ENCODE measurements around the gene LRP1B. TPM values are rescaled to one million over a fixed set of nuclear protein-coding genes. Genes with fewer than 3 reads are reported as not detected.

LRP1B gene
- total RNA-seq, 1 donor from 2014 or later: 0.25 TPM

DNA sequence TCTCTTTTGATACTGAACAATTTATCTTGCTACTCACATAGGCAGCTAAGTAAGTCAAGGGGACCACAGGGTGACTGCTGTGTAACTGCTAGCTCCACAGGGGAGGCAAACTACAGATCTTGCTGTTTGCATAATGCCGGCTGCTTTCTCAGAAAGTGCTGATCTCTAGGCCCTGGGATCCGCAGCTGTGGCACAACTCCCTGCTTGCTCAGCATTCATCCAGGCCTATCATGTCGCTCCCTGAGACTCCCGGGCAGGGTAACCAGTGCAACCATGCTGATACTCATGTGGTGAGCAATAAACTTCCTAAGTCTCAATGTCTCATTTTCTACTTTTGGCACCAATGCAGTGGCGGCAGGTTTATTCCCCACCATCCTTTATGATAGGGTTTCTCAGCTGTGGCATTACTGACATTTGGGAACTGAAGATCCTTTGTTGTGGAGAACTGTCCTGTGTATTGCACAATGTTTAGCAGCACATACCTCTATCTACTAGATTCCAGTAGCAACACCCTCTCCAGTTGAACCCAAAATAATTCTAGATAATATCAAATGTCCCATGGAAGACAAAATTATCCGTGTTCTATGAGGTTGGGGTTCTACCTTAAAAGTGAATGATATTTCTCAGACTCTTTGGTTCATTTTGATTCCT is 1101.3 kb downstream of the LRP1B start:
- Mint-ChIP-seq H3K27ac (ENCODE audit: unreplicated experiment) (no peak overlapping the region), H3K9me3 (ENCODE audit: low read depth) (peaks cover 9% of the 10 kb centered on the region), H3K27me3 (ENCODE audit: low read depth) (no peaks in the 10 kb centered on the region), H3K4me1 (ENCODE audit: low read depth) (no peaks in the 10 kb centered on the region), H3K4me3 (ENCODE audit: unreplicated experiment) (no peak overlapping the region), H3K36me3 (ENCODE audit: low read depth) (peaks cover 2% of the 10 kb centered on the region)
- no peak for TF ChIP-seq CTCF (IDR thresholded peaks at IDR 0.05)
- no peak for DNase-seq (ENCODE audit: low spot score)

DNA sequence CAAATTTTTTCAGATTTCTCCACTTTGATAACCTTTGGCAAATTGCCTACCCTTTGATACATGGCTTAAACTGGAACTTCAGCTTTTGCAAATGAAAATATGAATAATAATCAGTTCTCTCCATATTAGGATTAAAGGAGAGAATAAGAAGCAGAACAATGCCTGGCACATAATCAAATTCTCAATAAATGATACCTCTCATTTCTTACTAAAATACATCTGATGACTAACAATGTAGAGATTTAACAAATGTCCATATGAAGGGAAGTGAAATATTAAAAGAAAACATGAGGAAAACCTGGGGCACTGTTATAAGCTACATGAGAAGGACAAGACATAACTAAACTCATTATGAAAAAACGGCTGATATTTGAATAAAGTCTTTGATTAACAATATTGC is 1103.6 kb downstream of the LRP1B start:
- TF ChIP-seq CTCF (IDR thresholded peaks at IDR 0.05): no peak
- H3K36me3 Mint-ChIP-seq (ENCODE audit: low read depth): peaks cover 2% of the 10 kb centered on the region
- DNase-seq (ENCODE audit: low spot score): no peak
- H3K4me3 Mint-ChIP-seq (ENCODE audit: unreplicated experiment): no peak overlapping the region
- H3K27ac Mint-ChIP-seq (ENCODE audit: unreplicated experiment): no peak overlapping the region
- H3K27me3 Mint-ChIP-seq (ENCODE audit: low read depth): no peaks in the 10 kb centered on the region
- H3K4me1 Mint-ChIP-seq (ENCODE audit: low read depth): no peaks in the 10 kb centered on the region
- peaks cover 9% of the 10 kb centered on the region for H3K9me3 Mint-ChIP-seq (ENCODE audit: low read depth)

- TF ChIP-seq CTCF (IDR thresholded peaks at IDR 0.05): no peak
Measured at GRCh38 chr2:141021611-141022010, 1109.2 kb downstream of the LRP1B start.

GRCh38 chr2:141021109-141021508 is 1109.7 kb downstream of the LRP1B start:
- Mint-ChIP-seq H3K4me3 (ENCODE audit: unreplicated experiment) (no peak overlapping the region), H3K27ac (ENCODE audit: unreplicated experiment) (peak overlapping the region; percentile 52), H3K27me3 (ENCODE audit: low read depth) (no peaks in the 10 kb centered on the region), H3K4me1 (ENCODE audit: low read depth) (peaks cover 18% of the 10 kb centered on the region), H3K9me3 (ENCODE audit: low read depth) (peaks cover 3% of the 10 kb centered on the region), H3K36me3 (ENCODE audit: low read depth) (no peaks in the 10 kb centered on the region)
- no peak for DNase-seq (ENCODE audit: low spot score)
- TF ChIP-seq CTCF (IDR thresholded peaks at IDR 0.05): no peak

More at GRCh38 chr2:141021611-141022010, 1109.2 kb downstream of the LRP1B start:
- Mint-ChIP-seq H3K4me3 (ENCODE audit: unreplicated experiment) (no peak overlapping the region), H3K27ac (ENCODE audit: unreplicated experiment) (no peak overlapping the region), H3K27me3 (ENCODE audit: low read depth) (no peaks in the 10 kb centered on the region), H3K36me3 (ENCODE audit: low read depth) (no peaks in the 10 kb centered on the region), H3K9me3 (ENCODE audit: low read depth) (peaks cover 3% of the 10 kb centered on the region), H3K4me1 (ENCODE audit: low read depth) (peaks cover 15% of the 10 kb centered on the region)
- DNase-seq (ENCODE audit: low spot score): no peak

DNA sequence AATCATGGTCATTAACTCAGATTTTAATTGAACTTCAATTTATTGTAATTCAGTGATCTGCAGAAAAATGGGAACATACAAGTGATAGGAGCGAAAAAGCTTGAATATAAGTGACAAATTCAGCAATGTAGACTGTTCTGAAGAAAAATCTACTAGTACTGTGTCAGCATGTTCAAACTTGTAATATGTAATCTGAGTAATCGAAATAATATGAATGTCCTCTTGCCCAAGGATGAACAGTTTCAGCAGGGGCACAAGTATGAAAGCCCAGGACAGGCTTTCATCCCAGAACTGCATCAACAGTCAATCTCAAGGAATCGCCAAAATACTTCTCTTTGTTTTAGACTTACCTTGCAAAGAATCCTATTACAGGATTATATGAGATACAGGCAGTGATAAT is 1110.5 kb downstream of the LRP1B start:
- DNase-seq (ENCODE audit: low spot score): no peak
- H3K4me3 Mint-ChIP-seq (ENCODE audit: unreplicated experiment): no peak overlapping the region
- H3K36me3 Mint-ChIP-seq (ENCODE audit: low read depth): no peaks in the 10 kb centered on the region
- peaks cover 3% of the 10 kb centered on the region for H3K9me3 Mint-ChIP-seq (ENCODE audit: low read depth)
- peaks cover 25% of the 10 kb centered on the region for H3K4me1 Mint-ChIP-seq (ENCODE audit: low read depth)
- H3K27me3 Mint-ChIP-seq (ENCODE audit: low read depth): no peaks in the 10 kb centered on the region
- TF ChIP-seq CTCF (IDR thresholded peaks at IDR 0.05): no peak
- H3K27ac Mint-ChIP-seq (ENCODE audit: unreplicated experiment): no peak overlapping the region
